GM06990 (cell line): ENCODE data around the gene SBF1.
A peak's percentile ranks its signal among the peaks of the same experiment; 100 is the strongest.

Experiments
- DNase-seq: peaks from one replicate; pipeline ENCODE4 v3.0.0-alpha.2; 2011; ENCODE audit not compliant: insufficient read length; ENCODE audit errors: extremely low read depth
- H3K27me3 ChIP-seq: replicated peaks from 2 replicates; pipeline ENCODE4 v1.6.0; 2011; ENCODE audit warnings: low read length; ENCODE audit not compliant: control insufficient read depth, insufficient read depth
- H3K36me3 ChIP-seq: 2 replicates; pipeline ENCODE4 v1.5.1; 2011; ENCODE audit warnings: low read length; ENCODE audit not compliant: control insufficient read depth, insufficient read depth
- H3K4me3 ChIP-seq: replicated peaks from 2 replicates; pipeline ENCODE4 v1.5.1; 2011; ENCODE audit warnings: low read depth, mild to moderate bottlenecking, control low read depth, low read length
- CTCF ChIP-seq: IDR thresholded peaks from 2 replicates; pipeline ENCODE4 v1.5.1; 2011; ENCODE audit warnings: low read length, control low read depth, mild to moderate bottlenecking, inconsistent platforms; ENCODE audit not compliant: insufficient read depth, poor library complexity, severe bottlenecking

Gene SBF1

GRCh38 chr22:50477923-50478322 is 3.1 kb upstream of the SBF1 start:
- Histone ChIP-seq H3K27me3 (no peaks in the 10 kb centered on the region; the same call in 1 of the 2 replicates), H3K4me3 (no peak overlapping the region), H3K36me3 (no peaks in the 10 kb centered on the region)
- no peak for DNase-seq
- TF ChIP-seq CTCF: no peak

GRCh38 chr22:50476868-50477267 is 2.0 kb upstream of the SBF1 start:
- TF ChIP-seq CTCF: no peak
- peaks cover 1% of the 10 kb centered on the region for H3K36me3 ChIP-seq
- DNase-seq: no peak
- no peak overlapping the region for H3K4me3 ChIP-seq
- no peaks in the 10 kb centered on the region; the same call in 1 of the 2 replicates for H3K27me3 ChIP-seq

- Histone ChIP-seq H3K27me3 (no peaks in the 10 kb centered on the region), H3K36me3 (peaks cover 1% of the 10 kb centered on the region), H3K4me3 (no peak overlapping the region; the same call in 1 of the 2 replicates)
- DNase-seq: no peak
- no peak for TF ChIP-seq CTCF
Observed at GRCh38 chr22:50475652-50476002, 792 bp upstream of the SBF1 start.

- Histone ChIP-seq H3K36me3 (peaks cover 1% of the 10 kb centered on the region), H3K4me3 (peak overlapping the region; percentile 61), H3K27me3 (no peaks in the 10 kb centered on the region)
- no peak for TF ChIP-seq CTCF
- no peak for DNase-seq
Observed at GRCh38 chr22:50473855-50474671, 772 bp downstream of the SBF1 start.

- peak overlapping the region; percentile 61; the same call in 1 of the 2 replicates for H3K4me3 ChIP-seq
- DNase-seq: no peak
- no peaks in the 10 kb centered on the region for H3K27me3 ChIP-seq
- TF ChIP-seq CTCF: peak; percentile 74
- peaks cover 3% of the 10 kb centered on the region for H3K36me3 ChIP-seq
Observed at GRCh38 chr22:50473088-50473487, 1.7 kb downstream of the SBF1 start.
